HCT116 (cell line): Measurements from ENCODE around the gene OR6A2. TPM values are rescaled to one million over a fixed set of nuclear protein-coding genes. Genes with fewer than 3 reads are reported as not detected.

Experiments
- ATAC-seq: fragments of 200-7000 bp; cut with Tn5 transposase; 2 replicates; pipeline ENCODE4 v1.9.1; 2020; ENCODE audit warnings: mild to moderate bottlenecking, moderate library complexity
- BruUV-seq: library from RNA; stranded (reverse); fragments of 400-500 nt; replicated peaks from 2 replicates; lab custom pipeline; 2021; lab: Mats Ljungman, UMichigan
- CTCF ChIA-PET: fragments of 300-600 bp; sonication (Branson Sonifier 250); formaldehyde crosslinking; loops from one replicate; lab custom pipeline; 2021; ENCODE audit warnings: antibody characterized with exemption; lab: Charles Lee
- POLR2A ChIA-PET: fragments of 300-600, 350-600 bp; sonication (Branson Sonifier 250); formaldehyde crosslinking; loops from one replicate; lab custom pipeline; 2021; ENCODE audit warnings: antibody characterized with exemption; lab: Charles Lee
- RAD21 ChIA-PET, 2 experiments: fragments of 300-600 bp; sonication (Branson Sonifier 250); formaldehyde crosslinking; loops; one replicate each; lab custom pipeline; 2023; ENCODE audit warnings: low total read pairs in 2 of 2; ENCODE audit not compliant: uncharacterized antibody in 2 of 2, unreplicated experiment in 2 of 2, low non-redundant PET in 1 of 2; lab: Charles Lee
- DNase-seq: peaks from one replicate; pipeline ENCODE4 v3.0.0-alpha.2; 2010; ENCODE audit warnings: low read depth, low spot score
- H2AFZ ChIP-seq: fragments of 200-600 bp; shearing (Covaris generic), sonication (generic); 2 replicates; pipeline ENCODE4 v1.6.1; 2017; ENCODE audit warnings: low read depth, mixed run types, mixed read lengths, antibody characterized with exemption, low read length; ENCODE audit not compliant: poor library complexity, severe bottlenecking
- H3K27ac ChIP-seq: 2 replicates; pipeline ENCODE4 v1.5.1; 2012; ENCODE audit warnings: low read depth, low read length
- H3K27me3 ChIP-seq: fragments of 200-600 bp; sonication (generic); 2 replicates; pipeline ENCODE4 v1.6.1; 2016; ENCODE audit warnings: mixed run types, low read length, mixed read lengths; ENCODE audit not compliant: insufficient read depth
- H3K36me3 ChIP-seq, 2 experiments: fragments of 200-500 bp in 1 of 2; fragments of 200-600 bp in 1 of 2; sonication (Bioruptor generic) in 1 of 2; sonication (generic) in 1 of 2; 2 replicates each; pipeline versions ENCODE4 v1.5.1 to v1.6.1; 2014 to 2016; ENCODE audit warnings: low read length in 2 of 2, inconsistent platforms in 1 of 2, mixed read lengths in 1 of 2, mixed run types in 1 of 2; ENCODE audit not compliant: insufficient read depth in 2 of 2, control insufficient read depth in 1 of 2
- H3K4me1 ChIP-seq, 2 experiments: fragments of 200-600 bp in 1 of 2; sonication (generic) in 1 of 2; 2 replicates each; pipeline versions ENCODE4 v1.5.1 to v1.6.1; 2012 to 2017; ENCODE audit warnings: low read length in 2 of 2, inconsistent platforms in 1 of 2, mild to moderate bottlenecking in 1 of 2, mixed read lengths in 1 of 2, mixed run types in 1 of 2, moderate library complexity in 1 of 2; ENCODE audit not compliant: insufficient read depth in 2 of 2, control insufficient read depth in 1 of 2
- H3K4me2 ChIP-seq: fragments of 200-600 bp; sonication (generic); 2 replicates; pipeline ENCODE4 v1.6.1; 2017; ENCODE audit warnings: mixed run types, low read length, mixed read lengths
- H3K4me3 ChIP-seq, 2 experiments: fragments of 200-600 bp in 1 of 2; sonication (generic) in 1 of 2; replicated peaks in 1 of 2; 2 replicates each; pipeline ENCODE4 v1.5.1; 2011 to 2016; ENCODE audit warnings: low read length in 2 of 2, control low read depth in 1 of 2, low read depth in 1 of 2, mild to moderate bottlenecking in 1 of 2, mixed read lengths in 1 of 2, mixed run types in 1 of 2
- H3K79me2 ChIP-seq: fragments of 200-600 bp; sonication (generic); 2 replicates; pipeline ENCODE4 v1.6.1; 2017; ENCODE audit warnings: mild to moderate bottlenecking, mixed run types, low read length, moderate library complexity, mixed read lengths; ENCODE audit not compliant: insufficient read depth
- H3K9ac ChIP-seq: fragments of 200-600 bp; sonication (generic); 2 replicates; pipeline ENCODE4 v1.6.1; 2016; ENCODE audit warnings: low read length, mixed read lengths
- H3K9me2 ChIP-seq: fragments of 200-600 bp; sonication (generic), shearing (Covaris generic); 2 replicates; pipeline ENCODE4 v1.6.1; 2017; ENCODE audit warnings: mixed run types, mild to moderate bottlenecking, moderate library complexity; ENCODE audit not compliant: insufficient read depth
- H3K9me3 ChIP-seq, 2 experiments: fragments of 200-500 bp in 1 of 2; fragments of 200-600 bp in 1 of 2; sonication (Bioruptor generic) in 1 of 2; sonication (generic) in 1 of 2; 2 replicates each; pipeline ENCODE4 v1.6.1; 2014 to 2017; ENCODE audit warnings: low read length in 2 of 2, mixed read lengths in 2 of 2, inconsistent platforms in 1 of 2, low read depth in 1 of 2, mild to moderate bottlenecking in 1 of 2, mixed run types in 1 of 2, moderate library complexity in 1 of 2; ENCODE audit not compliant: control insufficient read depth in 1 of 2, insufficient read depth in 1 of 2
- H4K20me1 ChIP-seq: fragments of 200-600 bp; sonication (generic), shearing (Covaris generic); 2 replicates; pipeline ENCODE4 v1.6.1; 2017; ENCODE audit warnings: mixed run types, mild to moderate bottlenecking, moderate library complexity; ENCODE audit not compliant: insufficient read depth
- EGR1 ChIP-seq: IDR thresholded peaks from 2 replicates; pipeline ENCODE4 v1.6.1; 2012; ENCODE audit warnings: low read depth
- ELF1 ChIP-seq: IDR thresholded peaks from 2 replicates; pipeline ENCODE4 v1.6.1; 2012; ENCODE audit warnings: low read depth, borderline replicate concordance
- FOSL1 ChIP-seq: IDR thresholded peaks from 2 replicates; pipeline ENCODE4 v1.6.1; 2012; ENCODE audit warnings: low read depth
- MAX ChIP-seq: IDR thresholded peaks from 2 replicates; pipeline ENCODE4 v1.6.1; 2012
- POLR2A ChIP-seq: IDR thresholded peaks from 2 replicates; pipeline ENCODE4 v1.7.0; 2011; ENCODE audit warnings: borderline replicate concordance; ENCODE audit not compliant: insufficient read depth, insufficient read length; ENCODE audit errors: extremely low read depth
- POLR2AphosphoS5 ChIP-seq: IDR thresholded peaks from 2 replicates; pipeline ENCODE4 v1.6.1; 2011; ENCODE audit warnings: mild to moderate bottlenecking, low read depth, low read length, moderate library complexity
- REST ChIP-seq: IDR thresholded peaks from 2 replicates; pipeline ENCODE4 v1.6.1; 2012; ENCODE audit warnings: low read depth
- SIN3A ChIP-seq: IDR thresholded peaks from 2 replicates; pipeline ENCODE4 v1.6.1; 2012; ENCODE audit warnings: low read depth
- SRF ChIP-seq: IDR thresholded peaks from 2 replicates; pipeline ENCODE4 v1.6.1; 2012; ENCODE audit warnings: low read depth
- TCF7L2 ChIP-seq: IDR thresholded peaks from 2 replicates; pipeline ENCODE4 v1.7.0; 2011; ENCODE audit warnings: borderline replicate concordance, inconsistent platforms; ENCODE audit not compliant: insufficient read depth, insufficient read length; ENCODE audit errors: extremely low read depth
- YY1 ChIP-seq: IDR thresholded peaks from 2 replicates; pipeline ENCODE4 v1.6.1; 2011; ENCODE audit warnings: low read length, low read depth, moderate library complexity, mild to moderate bottlenecking; ENCODE audit not compliant: insufficient replicate concordance; ENCODE audit errors: extremely low read depth
- ZBTB33 ChIP-seq: IDR thresholded peaks from 2 replicates; pipeline ENCODE4 v1.6.1; 2011; ENCODE audit warnings: mild to moderate bottlenecking, low read length, moderate library complexity; ENCODE audit not compliant: insufficient replicate concordance; ENCODE audit errors: extremely low read depth
- ZFX ChIP-seq: fragments of 450-650 bp; IDR thresholded peaks from 2 replicates; pipeline ENCODE4 v1.6.1; 2017
- intact Hi-C: fragments of 100-400 bp; cut with micrococcal nuclease; formaldehyde crosslinking; loops from 2 replicates; pipeline ENCODE4 v1.10.0; 2022
- total RNA-seq: library from RNA; stranded (reverse); gene quantifications from one replicate; pipeline ENCODE4 v1.2.1, GENCODE V29; 2021; ENCODE audit not compliant: unreplicated experiment
- TF ChIP-seq, protein P1 (sequence below): IDR thresholded peaks from 2 replicates; pipeline ENCODE4 v1.6.1; 2012

Gene OR6A2
- total RNA-seq, 1 experiment from 2014 or later = 0.22 TPM

DNA sequence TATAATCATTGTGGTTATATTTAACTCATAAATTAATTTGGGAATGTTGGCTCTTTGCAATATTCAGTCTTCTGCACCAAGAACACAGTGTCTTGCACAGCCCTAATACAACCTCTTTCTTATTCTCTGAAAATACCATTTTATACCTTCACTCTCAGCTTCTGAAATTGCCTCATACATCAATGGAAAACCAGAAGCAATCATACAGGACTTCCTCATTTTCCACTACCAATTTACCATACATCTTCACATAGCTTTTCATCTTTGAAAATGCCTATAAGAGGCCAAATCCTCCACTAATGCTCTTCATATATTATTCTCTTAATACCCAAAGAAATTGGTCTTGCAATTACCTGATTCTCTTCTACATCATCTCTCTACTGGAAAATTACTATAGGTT lies 21.0 kb downstream of the OR6A2 start:
- no peaks in the 10 kb centered on the region for H3K9me3 ChIP-seq
- intact Hi-C loops = no loop called here
- no peak for ATAC-seq
- no peaks in the 10 kb centered on the region for H4K20me1 ChIP-seq
- no peak overlapping the region for H3K4me2 ChIP-seq
- no peaks in the 10 kb centered on the region for H3K79me2 ChIP-seq
- no peak overlapping the region for H3K9ac ChIP-seq
- POLR2A ChIA-PET = no interaction called here
- H3K4me1 ChIP-seq = no peaks in the 10 kb centered on the region
- RAD21 ChIA-PET = no interaction called here
- H3K36me3 ChIP-seq = no peaks in the 10 kb centered on the region
- no peaks in the 10 kb centered on the region; the same call in 1 of the 2 replicates for H3K9me2 ChIP-seq
- no peak overlapping the region for H3K4me3 ChIP-seq
- TF ChIP-seq MAX (no peak), SRF (no peak), FOSL1 (no peak), EGR1 (no peak), ELF1 (no peak), POLR2AphosphoS5 (no peak), ZFX (no peak), REST (no peak), YY1 (no peak), ZBTB33 (no peak), SIN3A (no peak), POLR2A (no peak), TCF7L2 (no peak)
- TF ChIP-seq, protein P1, sequence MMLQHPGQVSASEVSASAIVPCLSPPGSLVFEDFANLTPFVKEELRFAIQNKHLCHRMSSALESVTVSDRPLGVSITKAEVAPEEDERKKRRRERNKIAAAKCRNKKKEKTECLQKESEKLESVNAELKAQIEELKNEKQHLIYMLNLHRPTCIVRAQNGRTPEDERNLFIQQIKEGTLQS = no peak
- no peak overlapping the region for H3K27ac ChIP-seq
- H3K27me3 ChIP-seq = peaks cover 25% of the 10 kb centered on the region
- no peak for DNase-seq
- no TSS peak for BruUV-seq
- no peak overlapping the region for H2AFZ ChIP-seq
- CTCF ChIA-PET = interaction anchor here (0.8 kb wide), 1 partner anchor 21 kb away, joined by 3 read pairs; no protein-coding TSS in a partner anchor
